ENCODE data around the gene MYH7.
A peak's percentile ranks its signal among the peaks of the same experiment; 100 is the strongest.

Gene MYH7

GRCh38 chr14:23385642-23386265 lies 49.7 kb downstream of the MYH7 start:
- DNase-seq: no peak

- DNase-seq: no peak
Measured at GRCh38 chr14:23385244-23385641, 50.2 kb downstream of the MYH7 start.

GRCh38 chr14:23384364-23385080 lies 50.9 kb downstream of the MYH7 start:
- DNase-seq: no peak

DNA sequence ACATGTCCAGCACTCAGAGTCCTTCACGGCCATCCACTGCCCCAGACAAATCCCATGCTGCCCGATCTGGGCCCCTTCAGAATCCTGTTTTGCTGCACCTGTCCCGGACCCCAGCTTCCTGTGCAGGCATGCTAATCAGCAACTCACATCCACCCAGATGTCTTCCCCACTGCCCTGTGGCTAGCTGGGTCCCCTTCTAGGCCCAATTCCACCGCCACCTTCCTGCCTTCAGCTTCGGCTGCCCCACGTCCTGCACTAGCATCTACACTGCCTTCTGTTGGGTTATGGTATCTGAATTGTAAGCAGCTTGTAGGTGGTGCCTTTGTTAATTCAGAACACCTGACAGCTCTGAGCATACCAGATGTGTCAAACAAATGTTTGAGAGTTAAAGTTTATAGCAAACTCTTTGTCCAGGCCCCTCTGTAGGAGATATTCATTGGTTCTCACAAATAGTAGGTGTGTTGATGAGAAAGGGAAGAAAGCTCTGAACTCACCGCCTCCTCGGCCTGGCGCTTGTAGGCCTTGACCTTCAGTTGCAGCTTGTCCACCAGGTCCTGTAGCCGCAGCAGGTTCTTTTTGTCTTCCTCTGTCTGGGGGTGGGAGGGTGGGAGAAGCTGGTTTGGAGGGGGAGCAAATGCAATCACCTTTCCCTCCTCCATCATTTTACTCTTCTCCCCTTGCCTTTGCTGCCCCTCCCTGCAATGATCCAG lies 52.6 kb downstream of the MYH7 start:
- no peak for DNase-seq

- no peak for DNase-seq
Measured at GRCh38 chr14:23382276-23382675, 53.2 kb downstream of the MYH7 start.

DNA sequence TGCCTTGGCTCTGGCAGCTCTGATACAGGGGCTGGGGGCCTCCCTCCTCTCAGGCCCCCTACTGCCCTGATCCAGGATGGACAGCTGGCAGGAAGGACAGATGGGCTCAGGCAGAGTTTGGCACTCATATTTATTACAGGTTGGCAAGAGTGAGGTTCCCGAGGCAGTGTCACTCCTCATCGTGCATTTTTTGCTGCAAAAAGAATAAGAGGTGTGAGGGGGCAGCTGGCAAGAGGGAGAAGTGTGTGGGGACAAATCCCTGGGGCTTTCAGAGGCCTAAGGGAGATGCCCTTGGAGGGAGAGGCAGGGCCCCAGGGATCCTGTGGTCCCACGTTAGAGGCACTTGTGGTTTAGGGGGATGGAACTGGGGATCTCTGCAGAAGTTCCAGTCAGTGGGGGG lies 53.6 kb downstream of the MYH7 start:
- no peak for DNase-seq

DNA sequence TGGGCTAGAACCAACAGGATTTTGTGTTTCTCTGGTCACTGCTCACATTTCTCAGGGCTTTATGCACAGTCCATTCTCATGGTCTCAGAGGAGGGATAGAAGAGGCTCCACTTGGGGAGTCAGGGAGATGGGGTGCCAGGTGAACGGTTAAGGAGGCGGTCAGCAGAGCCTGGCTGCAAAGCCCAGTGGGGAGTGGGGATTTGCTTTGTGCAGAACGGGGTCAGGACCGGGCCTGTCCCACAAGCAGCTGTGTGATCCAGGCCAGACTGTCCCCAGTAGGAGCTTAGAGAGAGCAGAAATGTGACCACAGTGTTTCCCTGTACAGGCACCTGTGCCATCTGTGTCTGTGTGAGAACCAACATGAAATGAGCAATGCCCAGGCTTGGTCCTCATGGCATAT lies 54.5 kb downstream of the MYH7 start:
- DNase-seq: no peak

- no peak for DNase-seq
Measured at GRCh38 chr14:23380197-23380914, 55.1 kb downstream of the MYH7 start.

GRCh38 chr14:23379366-23380196 lies 55.9 kb downstream of the MYH7 start:
- DNase-seq: peak; percentile 83

DNA sequence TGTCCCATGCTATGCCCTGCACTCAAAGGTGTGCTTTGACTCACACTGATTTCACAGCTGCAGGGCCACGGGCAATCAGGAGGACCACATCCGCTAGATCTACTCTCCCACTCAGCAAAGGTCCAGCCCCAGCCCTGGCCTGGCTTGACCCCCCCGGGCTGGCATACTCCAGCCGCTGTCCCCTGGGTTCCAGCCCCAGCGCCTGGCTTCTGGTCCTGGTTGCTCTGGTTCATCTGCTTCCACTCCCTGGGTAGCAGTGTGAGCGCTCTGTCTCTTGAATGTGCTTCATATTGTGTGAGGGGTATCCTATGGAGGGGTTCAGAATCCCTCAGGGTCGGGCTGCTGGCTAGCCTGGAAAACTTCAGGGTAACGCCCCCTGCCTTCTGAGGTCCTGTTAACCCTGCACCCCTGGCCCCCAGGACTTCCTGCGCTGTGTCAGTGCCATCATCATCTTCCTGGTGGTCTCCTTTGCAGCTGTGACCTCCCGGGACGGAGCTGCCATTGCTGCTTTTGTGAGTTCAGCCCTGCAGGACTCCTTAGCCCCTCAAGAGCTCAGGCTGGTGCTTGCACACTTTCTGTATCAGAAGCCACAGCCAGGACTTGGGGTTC lies 56.7 kb downstream of the MYH7 start:
- no peak for DNase-seq

GRCh38 chr14:23377573-23378563 lies 57.6 kb downstream of the MYH7 start:
- DNase-seq: no peak

- DNase-seq: no peak
Measured at GRCh38 chr14:23377198-23377550, 58.3 kb downstream of the MYH7 start.

DNA sequence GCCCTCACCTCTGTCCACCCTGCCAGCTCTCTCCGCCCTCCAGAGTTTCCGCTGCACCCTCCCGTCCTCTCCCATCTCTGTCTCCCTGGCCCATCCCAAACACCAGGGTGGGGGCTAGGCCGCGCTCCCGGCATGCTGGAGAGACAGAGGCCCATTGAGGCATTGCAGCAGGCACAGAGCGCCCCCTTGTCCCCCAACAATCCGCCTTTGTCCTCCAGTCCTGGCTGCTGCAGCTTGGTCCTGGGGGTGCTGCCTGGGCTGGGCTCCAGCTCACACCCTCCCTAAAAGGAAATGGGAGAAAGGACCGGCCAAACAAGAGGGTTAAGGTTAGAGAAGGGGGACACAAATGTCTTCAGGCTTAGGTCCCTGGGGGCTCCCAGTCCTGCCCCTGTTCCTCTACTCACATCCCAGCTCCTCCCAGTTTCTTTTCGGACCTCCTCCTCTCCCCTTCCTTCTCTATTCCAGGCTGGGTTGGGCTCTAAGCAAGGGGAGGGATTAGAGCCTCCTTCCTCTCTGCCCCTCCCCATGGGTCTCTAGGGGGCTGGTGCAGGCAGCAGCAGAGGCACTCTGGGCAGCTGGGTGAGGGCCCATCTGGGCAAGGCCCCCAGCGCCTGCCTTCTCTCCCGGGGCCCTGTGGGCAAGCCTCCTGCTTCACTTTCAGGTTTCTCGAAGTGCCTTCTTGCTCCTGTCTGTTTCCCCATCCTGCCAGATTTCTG lies 58.8 kb downstream of the MYH7 start, which contains the start of gene CMTM5:
Gene CMTM5, plus strand, starts transcription at position 565 of the 716 bp plus-strand sequence. CDS start 206 bp downstream, outside the sequence.
- DNase-seq: no peak

DNA sequence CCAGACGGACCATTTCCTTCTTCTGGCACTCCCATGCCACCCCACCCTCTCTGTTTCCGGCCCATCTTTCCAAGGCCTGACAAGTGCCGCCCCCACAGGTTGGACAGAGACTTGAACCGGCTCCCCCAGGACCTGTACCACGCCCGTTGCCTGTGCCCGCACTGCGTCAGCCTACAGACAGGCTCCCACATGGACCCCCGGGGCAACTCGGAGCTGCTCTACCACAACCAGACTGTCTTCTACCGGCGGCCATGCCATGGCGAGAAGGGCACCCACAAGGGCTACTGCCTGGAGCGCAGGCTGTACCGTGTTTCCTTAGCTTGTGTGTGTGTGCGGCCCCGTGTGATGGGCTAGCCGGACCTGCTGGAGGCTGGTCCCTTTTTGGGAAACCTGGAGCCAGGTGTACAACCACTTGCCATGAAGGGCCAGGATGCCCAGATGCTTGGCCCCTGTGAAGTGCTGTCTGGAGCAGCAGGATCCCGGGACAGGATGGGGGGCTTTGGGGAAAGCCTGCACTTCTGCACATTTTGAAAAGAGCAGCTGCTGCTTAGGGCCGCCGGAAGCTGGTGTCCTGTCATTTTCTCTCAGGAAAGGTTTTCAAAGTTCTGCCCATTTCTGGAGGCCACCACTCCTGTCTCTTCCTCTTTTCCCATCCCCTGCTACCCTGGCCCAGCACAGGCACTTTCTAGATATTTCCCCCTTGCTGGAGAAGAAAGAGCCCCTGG lies 59.8 kb downstream of the MYH7 start:
- DNase-seq: no peak

- DNase-seq: no peak
Measured at GRCh38 chr14:23373041-23373440, 62.4 kb downstream of the MYH7 start.

DNA sequence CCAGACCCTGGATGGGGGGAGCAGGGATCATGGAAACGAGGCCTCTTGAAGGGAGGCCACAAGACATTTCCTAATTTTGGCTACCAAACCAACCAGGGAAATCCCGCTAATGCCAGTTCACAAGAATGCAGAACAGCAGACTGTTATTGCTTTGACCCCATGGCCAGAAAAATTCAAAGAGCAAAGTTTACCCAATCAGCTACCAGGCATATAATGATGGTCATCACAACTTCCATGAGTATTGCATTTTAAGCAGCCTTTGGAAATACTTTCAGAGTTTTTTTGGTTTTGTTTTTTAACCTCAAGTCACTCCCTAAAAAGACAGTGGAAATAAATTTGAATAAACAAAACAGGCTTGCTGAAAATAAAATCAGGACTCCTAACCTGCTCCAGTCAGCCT lies 63.0 kb downstream of the MYH7 start, which contains the start of gene IL25:
Gene IL25, plus strand, starts transcription at position 301 of the 400 bp plus-strand sequence.
- DNase-seq: no peak

- DNase-seq: no peak
Measured at GRCh38 chr14:23371865-23372264, 63.6 kb downstream of the MYH7 start.

- no peak for DNase-seq
Measured at GRCh38 chr14:23370221-23370620, 65.2 kb downstream of the MYH7 start.

GRCh38 chr14:23366426-23366921 lies 69.0 kb downstream of the MYH7 start:
- no peak for DNase-seq

Measured in activated CD8-positive, alpha-beta memory T cell treated with anti-CD3 and anti-CD28 coated beads, Interleukin-2, amount 50 U/mL, for 48 hours (primary cell).